ENCODE results near the gene CCDC116.

DNA sequence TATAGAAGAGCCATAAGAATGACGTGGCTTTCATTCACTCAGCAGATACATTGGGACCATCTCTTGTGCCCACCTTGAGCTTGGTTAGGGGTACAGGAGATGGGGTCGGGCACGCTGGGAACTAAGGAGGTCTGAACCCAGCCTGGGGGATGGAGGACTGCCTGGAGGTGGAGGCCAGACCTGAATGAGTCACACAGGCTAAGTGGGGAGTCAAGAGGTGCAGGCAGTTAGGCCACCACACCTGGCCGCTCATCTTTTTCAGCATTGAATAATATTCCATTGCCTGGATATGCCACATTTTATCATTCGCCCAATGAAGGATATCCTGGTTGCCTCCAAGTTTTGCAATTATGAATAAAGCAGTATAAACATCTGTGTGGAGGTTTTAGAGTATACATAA lies 29.4 kb downstream of the CCDC116 start:
- TF ChIP-seq, protein P1, sequence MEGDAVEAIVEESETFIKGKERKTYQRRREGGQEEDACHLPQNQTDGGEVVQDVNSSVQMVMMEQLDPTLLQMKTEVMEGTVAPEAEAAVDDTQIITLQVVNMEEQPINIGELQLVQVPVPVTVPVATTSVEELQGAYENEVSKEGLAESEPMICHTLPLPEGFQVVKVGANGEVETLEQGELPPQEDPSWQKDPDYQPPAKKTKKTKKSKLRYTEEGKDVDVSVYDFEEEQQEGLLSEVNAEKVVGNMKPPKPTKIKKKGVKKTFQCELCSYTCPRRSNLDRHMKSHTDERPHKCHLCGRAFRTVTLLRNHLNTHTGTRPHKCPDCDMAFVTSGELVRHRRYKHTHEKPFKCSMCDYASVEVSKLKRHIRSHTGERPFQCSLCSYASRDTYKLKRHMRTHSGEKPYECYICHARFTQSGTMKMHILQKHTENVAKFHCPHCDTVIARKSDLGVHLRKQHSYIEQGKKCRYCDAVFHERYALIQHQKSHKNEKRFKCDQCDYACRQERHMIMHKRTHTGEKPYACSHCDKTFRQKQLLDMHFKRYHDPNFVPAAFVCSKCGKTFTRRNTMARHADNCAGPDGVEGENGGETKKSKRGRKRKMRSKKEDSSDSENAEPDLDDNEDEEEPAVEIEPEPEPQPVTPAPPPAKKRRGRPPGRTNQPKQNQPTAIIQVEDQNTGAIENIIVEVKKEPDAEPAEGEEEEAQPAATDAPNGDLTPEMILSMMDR (IDR thresholded peaks at IDR 0.05): no peak
- TF ChIP-seq POLR2AphosphoS5 (IDR thresholded peaks at IDR 0.05): no peak
- TF ChIP-seq POLR2A (IDR thresholded peaks at IDR 0.05): no peak
